Measurements from ENCODE around the gene GRK2. TPM values are rescaled to one million over a fixed set of nuclear protein-coding genes. Genes with fewer than 3 reads are reported as not detected.

The GRK2 gene
- total and polyA plus RNA-seq, 9 of the 15 experiments (the other 6 are each of a cell fraction or from before 2014, with no cell fraction given), result 0.24 to 95.8 (median 56.5) TPM

GRCh38 chr11:67276781-67277230, 10.5 kb downstream of the GRK2 start (continued):
- TF ChIP-seq THRAP3 (IDR thresholded peaks at IDR 0.05; ENCODE audit: borderline replicate concordance) (no peak), THAP7 (CRISPR knock-in tag; IDR thresholded peaks at IDR 0.05) (no peak), ZNF444 (CRISPR knock-in tag; IDR thresholded peaks at IDR 0.05) (no peak), CBFA2T3 (IDR thresholded peaks at IDR 0.05) (peak; percentile 16; the same call in 1 of the 2 replicates), KLF1 (tag; IDR thresholded peaks at IDR 0.05) (0 out of 2 replicates have a peak, but pooled peaks have one; percentile 11), E2F6 (IDR thresholded peaks at IDR 0.05; ENCODE audit: borderline replicate concordance in 1 of 2, extremely low read depth in 1 of 2, insufficient read depth in 1 of 2, insufficient read length in 1 of 2, low read depth in 1 of 2, low read length in 1 of 2, poor library complexity in 1 of 2, severe bottlenecking in 1 of 2) (peak; percentile 58 to 60), ZBTB43 (CRISPR knock-in tag; IDR thresholded peaks at IDR 0.05) (0 out of 2 replicates have a peak, but pooled peaks have one; percentile 65), SMARCC2 (IDR thresholded peaks at IDR 0.05; ENCODE audit: low read depth) (no peak), NFE2L1 (tag; IDR thresholded peaks at IDR 0.05; ENCODE audit: borderline replicate concordance, low read depth) (no peak), ZBTB7A (IDR thresholded peaks at IDR 0.05; ENCODE audit: borderline replicate concordance, control insufficient read depth, low read depth, low read length) (peak; percentile 94), CTCF (IDR thresholded peaks at IDR 0.05 in 2 of 3, conservative IDR thresholded peaks at IDR 0.05 in 1 of 3; ENCODE audit: insufficient read depth in 2 of 3, low read depth in 1 of 3, low read length in 3 of 3) (peak; percentile 74 to 97 (median 92)), ZKSCAN1 (IDR thresholded peaks at IDR 0.05; ENCODE audit: low read depth, low read length) (no peak), THAP12 (CRISPR knock-in tag; IDR thresholded peaks at IDR 0.05) (no peak), NUFIP1 (IDR thresholded peaks at IDR 0.05; ENCODE audit: partially characterized antibody) (no peak), BACH1 (tag; IDR thresholded peaks at IDR 0.05) (no peak), SMARCA4 (IDR thresholded peaks at IDR 0.05) (0 out of 2 replicates have a peak, but pooled peaks have one; percentile 6), HDAC3 (IDR thresholded peaks at IDR 0.05; ENCODE audit: borderline replicate concordance, partially characterized antibody) (no peak), GTF2E2 (tag; IDR thresholded peaks at IDR 0.05) (0 out of 2 replicates have a peak, but pooled peaks have one; percentile 1), NCOA1 (IDR thresholded peaks at IDR 0.05; ENCODE audit: low read depth) (no peak), RCOR1 (IDR thresholded peaks at IDR 0.05; ENCODE audit: borderline replicate concordance in 1 of 2, low read depth in 2 of 2, low read length in 2 of 2) (peak in 1 of 2 experiments; percentile 11; a peak in 1 of 4 replicates), MAX (CRISPR knock-in tag; IDR thresholded peaks at IDR 0.05) (peak; percentile 89)

Data from K562 (cell line).